Activated gamma-delta T cell treated with anti-CD3 and anti-CD28 coated beads, Interleukin-2, amount 50 U/mL, for 16 hours (primary cell): ENCODE data around the gene TMEM100.

Experiments used
- DNase-seq: peaks from one replicate; pipeline ENCODE4 v3.0.0-alpha.2; 2020; ENCODE audit warnings: low read depth

The TMEM100 gene

GRCh38 chr17:55722742-55723487 is at the start of gene TMEM100:
TMEM100 (minus strand) TSS chr17:55722864; CDS start chr17:55721070, 1,794 bp downstream.
- DNase-seq, result no peak

GRCh38 chr17:55772086-55772485 is 49.4 kb upstream of the TMEM100 start:
- DNase-seq, result no peak

- no peak for DNase-seq
Measured at GRCh38 chr17:55770196-55770870, 47.7 kb upstream of the TMEM100 start.

- no peak for DNase-seq
Measured at GRCh38 chr17:55769625-55770000, 46.9 kb upstream of the TMEM100 start.

GRCh38 chr17:55768936-55769624 is 46.4 kb upstream of the TMEM100 start:
- DNase-seq, result no peak

GRCh38 chr17:55765472-55765871 is 42.8 kb upstream of the TMEM100 start:
- no peak for DNase-seq

GRCh38 chr17:55764610-55765009 is 41.9 kb upstream of the TMEM100 start:
- no peak for DNase-seq

GRCh38 chr17:55763856-55764255 is 41.2 kb upstream of the TMEM100 start:
- DNase-seq, result no peak

- no peak for DNase-seq
Measured at GRCh38 chr17:55762086-55762858, 39.6 kb upstream of the TMEM100 start.

- no peak for DNase-seq
Measured at GRCh38 chr17:55760643-55761355, 38.1 kb upstream of the TMEM100 start.

GRCh38 chr17:55758171-55758570 is 35.5 kb upstream of the TMEM100 start:
- DNase-seq, result no peak

- no peak for DNase-seq
Measured at GRCh38 chr17:55757659-55758058, 35.0 kb upstream of the TMEM100 start.

GRCh38 chr17:55756689-55757088 is 34.0 kb upstream of the TMEM100 start:
- no peak for DNase-seq

- DNase-seq, result no peak
Measured at GRCh38 chr17:55751720-55752250, 29.1 kb upstream of the TMEM100 start.

GRCh38 chr17:55750750-55751657 is 28.3 kb upstream of the TMEM100 start, which contains the start of gene PCTP:
PCTP (plus strand) TSS chr17:55751051; CDS start chr17:55751104, 53 bp downstream.
- peak; percentile 67 for DNase-seq

- DNase-seq, result no peak
Measured at GRCh38 chr17:55749985-55750384, 27.3 kb upstream of the TMEM100 start.

GRCh38 chr17:55748841-55749240 is 26.2 kb upstream of the TMEM100 start:
- DNase-seq, result no peak

GRCh38 chr17:55747209-55747608 is 24.5 kb upstream of the TMEM100 start:
- DNase-seq, result no peak

- DNase-seq, result no peak
Measured at GRCh38 chr17:55746466-55746865, 23.8 kb upstream of the TMEM100 start.

GRCh38 chr17:55745258-55745657 is 22.6 kb upstream of the TMEM100 start:
- DNase-seq, result no peak
